CD4-positive, CD25-positive, alpha-beta regulatory T cell (primary cell): ENCODE measurements around the gene HOXC12. TPM values are rescaled to one million over a fixed set of nuclear protein-coding genes. Genes with fewer than 3 reads are reported as not detected.

Source experiments
- ATAC-seq, 2 donors: fragments of 150-1000 bp; cut with Tn5 transposase; one replicate each; pipeline ENCODE4 v1.10.0; 2021; ENCODE audit warnings: low read depth in 2 of 2, moderate number of reproducible peaks in 2 of 2, moderate library complexity in 1 of 2
- DNase-seq, 3 donors: peaks; one replicate each; pipeline versions ENCODE4 v3.0.0 to v3.0.0-alpha.2; 2012 to 2022; ENCODE audit warnings: mixed read lengths in 1 of 3
- H3K27ac ChIP-seq: one replicate; pipeline ENCODE4 v1.7.0; 2013; ENCODE audit warnings: mild to moderate bottlenecking, low read length; ENCODE audit not compliant: insufficient read depth, poor library complexity, severe bottlenecking
- H3K27me3 ChIP-seq: one replicate; pipeline ENCODE4 v1.7.0; 2013; ENCODE audit warnings: low read length; ENCODE audit not compliant: control insufficient read depth, insufficient read depth
- H3K36me3 ChIP-seq: one replicate; pipeline ENCODE4 v1.7.0; 2013; ENCODE audit warnings: mild to moderate bottlenecking, low read length, moderate library complexity; ENCODE audit not compliant: control insufficient read depth, insufficient read depth
- H3K4me1 ChIP-seq: 2 replicates; pipeline ENCODE4 v1.7.0; 2013; ENCODE audit warnings: mild to moderate bottlenecking, low read length; ENCODE audit not compliant: insufficient read depth, control insufficient read depth, poor library complexity, severe bottlenecking
- H3K4me3 ChIP-seq: one replicate; pipeline ENCODE4 v1.7.0; 2013; ENCODE audit warnings: low read depth, mild to moderate bottlenecking, low read length, moderate library complexity
- H3K9me3 ChIP-seq, 2 experiments: 1 replicate in 1 of 2; 2 replicates in 1 of 2; pipeline ENCODE4 v1.7.0; 2013; ENCODE audit warnings: low read length in 2 of 2, mild to moderate bottlenecking in 1 of 2, moderate library complexity in 1 of 2; ENCODE audit not compliant: control insufficient read depth in 2 of 2
- H3K27ac Mint-ChIP-seq, 3 donors: one replicate each; pipeline ENCODE4 v1.8.0; 2020 to 2022; ENCODE audit warnings: mild to moderate bottlenecking in 3 of 3, mixed read lengths in 3 of 3, moderate library complexity in 2 of 3
- H3K27me3 Mint-ChIP-seq: one replicate; pipeline ENCODE4 v1.8.0; 2022; ENCODE audit warnings: mild to moderate bottlenecking, mixed read lengths
- H3K36me3 Mint-ChIP-seq: one replicate; pipeline ENCODE4 v1.8.0; 2020; ENCODE audit warnings: mixed read lengths
- H3K4me1 Mint-ChIP-seq, 4 donors: one replicate each; pipeline ENCODE4 v1.8.0; 2020 to 2022; ENCODE audit warnings: mixed read lengths in 4 of 4, mild to moderate bottlenecking in 1 of 4
- H3K4me3 Mint-ChIP-seq, 4 donors: one replicate each; pipeline ENCODE4 v1.8.0; 2020 to 2022; ENCODE audit warnings: mild to moderate bottlenecking in 4 of 4, mixed read lengths in 4 of 4, moderate library complexity in 3 of 4
- H3K9me3 Mint-ChIP-seq, 7 donors: one replicate each; pipeline ENCODE4 v1.8.0; 2020 to 2022; ENCODE audit warnings: mixed read lengths in 7 of 7, mild to moderate bottlenecking in 3 of 7, moderate library complexity in 2 of 7
- polyA plus RNA-seq, 4 donors: library from polyadenylated mRNA; unstranded; fragments of 300-500 nt; fragmentation: Illumina TruSeq; gene quantifications; one replicate each; pipeline ENCODE4 v1.2.3, GENCODE V29; 2021
- total RNA-seq: library from RNA; stranded (reverse); gene quantifications from one replicate; pipeline ENCODE4 v1.2.3, GENCODE V29; 2022

HOXC12 gene
- total and polyA plus RNA-seq, 5 donors from 2014 or later = not detected

DNA sequence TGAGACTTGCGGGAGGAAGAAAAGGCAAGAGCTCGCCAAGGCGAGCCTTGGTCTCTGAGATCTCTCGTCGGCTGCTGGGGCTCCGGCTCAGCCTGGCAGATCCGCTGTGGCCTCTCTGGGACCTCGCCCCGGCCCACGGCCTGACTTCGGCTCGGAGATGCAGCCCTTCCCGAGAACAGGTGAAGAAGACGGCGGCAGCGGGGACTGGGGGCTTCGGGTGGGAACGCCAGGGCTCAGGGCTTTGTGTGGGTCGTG is 39.2 kb downstream of the HOXC12 start:
- Histone ChIP-seq H3K27ac (no peak overlapping the region), H3K4me3 (no peak overlapping the region), H3K9me3 (no peaks in the 10 kb centered on the region), H3K4me1 (peaks cover 41% of the 10 kb centered on the region), H3K27me3 (peaks cover 51% of the 10 kb centered on the region), H3K36me3 (no peaks in the 10 kb centered on the region)
- Mint-ChIP-seq H3K4me3 (peak overlapping the region; percentile 71 to 82 (median 76)), H3K27ac (peak overlapping the region in 1 of 3 donors; percentile 88), H3K4me1 (peaks cover 19 to 63% (median 25%) of the 10 kb centered on the region in 4 donors), H3K9me3 (peaks cover 0 to 5% (median 0%) of the 10 kb centered on the region in 7 donors), H3K27me3 (peaks cover 100% of the 10 kb centered on the region), H3K36me3 (no peaks in the 10 kb centered on the region)
- no peak for DNase-seq
- ATAC-seq = no peak

DNA sequence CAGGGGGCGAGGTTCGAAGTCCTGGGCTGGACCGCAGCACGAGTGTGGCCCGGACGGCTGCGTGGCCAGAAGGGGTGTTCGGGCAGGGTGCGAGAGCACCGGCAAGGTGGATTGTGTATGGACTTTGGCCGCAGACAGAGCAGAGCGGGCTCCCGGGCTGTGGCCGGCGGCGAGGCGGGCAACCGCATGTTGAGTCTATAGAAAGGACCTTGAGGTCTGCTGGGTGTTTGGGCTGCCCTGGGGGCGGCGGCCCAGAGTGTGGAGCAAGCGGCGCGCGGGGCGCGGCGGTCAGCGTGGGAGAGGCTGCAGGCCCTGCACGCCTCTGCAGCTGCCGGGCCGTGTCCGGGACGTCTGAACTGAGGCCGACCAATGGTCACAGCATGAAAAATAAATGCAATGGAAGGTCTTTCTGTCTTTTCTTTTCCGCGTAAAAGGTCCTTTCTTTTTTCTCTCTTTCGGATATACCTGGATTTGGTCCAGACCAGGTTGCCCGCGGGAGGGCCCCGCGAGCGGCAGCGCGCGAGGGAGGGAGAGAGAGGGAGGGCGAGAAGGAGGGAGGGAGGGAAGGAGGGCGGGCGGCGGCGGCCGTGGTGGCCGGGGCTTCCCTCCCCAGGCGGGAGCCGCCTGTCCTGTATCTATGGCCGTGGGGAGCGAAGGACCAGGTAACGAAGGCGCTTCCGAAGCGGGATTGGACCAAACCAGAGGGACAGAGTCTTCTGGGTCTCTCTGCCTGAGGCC is 39.7 kb downstream of the HOXC12 start:
- DNase-seq = no peak
- Histone ChIP-seq H3K4me1 (peaks cover 36% of the 10 kb centered on the region), H3K36me3 (no peaks in the 10 kb centered on the region), H3K27ac (no peak overlapping the region), H3K9me3 (no peaks in the 10 kb centered on the region), H3K4me3 (no peak overlapping the region), H3K27me3 (peaks cover 48% of the 10 kb centered on the region)
- H3K27me3 Mint-ChIP-seq = peaks cover 100% of the 10 kb centered on the region
- H3K4me1 Mint-ChIP-seq = peaks cover 14 to 60% (median 21%) of the 10 kb centered on the region in 4 donors
- peak overlapping the region; percentile 71 to 96 (median 78) for H3K4me3 Mint-ChIP-seq
- peaks cover 0 to 5% (median 0%) of the 10 kb centered on the region in 7 donors for H3K9me3 Mint-ChIP-seq
- no peak for ATAC-seq
- H3K36me3 Mint-ChIP-seq = no peaks in the 10 kb centered on the region
- H3K27ac Mint-ChIP-seq = peak overlapping the region in 1 of 3 donors; percentile 88

DNA sequence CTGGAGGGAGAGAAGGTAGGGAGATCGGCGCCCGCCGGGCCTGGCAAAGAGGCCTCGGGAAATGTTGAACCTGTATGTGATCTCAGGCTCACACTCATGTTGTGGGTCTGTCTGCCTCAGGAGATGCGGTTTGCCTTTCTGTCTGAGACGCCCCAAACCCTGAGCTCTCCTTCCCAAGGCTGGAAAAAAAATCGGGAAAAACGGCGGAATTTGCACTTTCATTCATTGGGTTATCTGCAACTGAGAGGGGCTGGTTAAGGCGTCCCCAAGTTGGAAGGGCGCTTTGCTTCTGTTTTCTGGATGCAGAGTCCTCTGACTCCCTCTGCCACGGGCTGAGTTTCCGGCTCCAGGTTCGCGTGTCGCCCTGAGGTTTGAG is 40.3 kb downstream of the HOXC12 start:
- H3K27me3 ChIP-seq = peaks cover 44% of the 10 kb centered on the region
- Mint-ChIP-seq H3K4me1 (peaks cover 10 to 59% (median 20%) of the 10 kb centered on the region in 4 donors), H3K4me3 (peak overlapping the region; percentile 71 to 96 (median 76)), H3K27ac (no peak overlapping the region), H3K36me3 (no peaks in the 10 kb centered on the region), H3K9me3 (peaks cover 0 to 5% (median 0%) of the 10 kb centered on the region in 7 donors), H3K27me3 (peaks cover 100% of the 10 kb centered on the region)
- no peaks in the 10 kb centered on the region for H3K36me3 ChIP-seq
- no peak overlapping the region for H3K27ac ChIP-seq
- peaks cover 40% of the 10 kb centered on the region for H3K4me1 ChIP-seq
- H3K4me3 ChIP-seq = peak overlapping the region; percentile 24
- DNase-seq (peak in 1 of 3 donors; percentile 31), ATAC-seq (no peak)
- H3K9me3 ChIP-seq = no peaks in the 10 kb centered on the region

DNA sequence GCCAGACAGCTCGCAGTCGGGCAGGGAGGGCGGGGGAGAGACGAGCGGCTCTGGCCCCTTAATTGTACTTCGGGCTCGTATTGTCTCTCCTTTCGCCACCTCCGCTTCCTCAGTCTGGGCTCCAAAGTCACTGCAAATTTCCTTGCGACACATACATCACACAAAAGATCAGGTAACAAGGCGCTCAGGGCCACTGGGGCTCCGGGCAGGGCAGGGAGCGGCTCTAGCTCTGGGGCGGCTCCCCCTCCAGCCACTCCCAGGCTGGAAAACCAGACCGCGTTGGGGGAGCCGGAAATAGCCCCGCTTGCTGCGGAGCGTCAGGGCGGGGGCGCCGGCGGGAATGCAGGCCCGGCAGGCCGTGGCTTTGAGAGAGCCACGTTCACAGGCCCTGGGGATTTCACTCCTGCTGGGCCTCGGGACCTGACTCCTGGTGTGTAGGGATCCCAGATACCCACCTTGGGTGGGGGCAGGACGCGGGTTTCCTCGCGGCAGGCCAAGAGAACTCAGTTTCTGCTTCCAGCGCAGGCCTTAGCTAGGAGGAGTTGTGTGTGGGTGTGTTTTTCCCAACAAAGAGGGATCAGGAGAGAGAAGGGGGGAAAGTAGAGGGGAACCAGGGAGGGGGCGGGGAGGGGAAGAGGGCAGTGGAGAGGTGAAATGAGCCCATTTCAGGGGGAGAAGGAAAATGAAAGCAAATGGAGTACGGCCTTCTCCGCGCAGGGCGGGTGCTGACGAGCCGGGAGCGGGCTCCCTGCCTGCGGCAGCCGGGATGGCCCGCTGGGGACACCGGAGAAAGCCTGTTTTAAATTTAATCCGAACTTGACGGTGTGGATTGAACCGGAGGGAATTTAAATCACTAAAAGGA is 40.9 kb downstream of the HOXC12 start:
- no peak for DNase-seq
- Mint-ChIP-seq H3K27me3 (peaks cover 99% of the 10 kb centered on the region), H3K27ac (peak overlapping the region in 1 of 3 donors; percentile 43), H3K36me3 (no peaks in the 10 kb centered on the region), H3K4me3 (peak overlapping the region; percentile 71 to 96 (median 78)), H3K4me1 (peaks cover 6 to 56% (median 18%) of the 10 kb centered on the region in 4 donors), H3K9me3 (peaks cover 0 to 3% (median 0%) of the 10 kb centered on the region in 7 donors)
- Histone ChIP-seq H3K27ac (no peak overlapping the region), H3K27me3 (peaks cover 41% of the 10 kb centered on the region), H3K4me1 (peaks cover 47% of the 10 kb centered on the region), H3K9me3 (no peaks in the 10 kb centered on the region), H3K4me3 (peak overlapping the region; percentile 51), H3K36me3 (no peaks in the 10 kb centered on the region)
- ATAC-seq = peak in 1 of 2 donors; percentile 25

DNA sequence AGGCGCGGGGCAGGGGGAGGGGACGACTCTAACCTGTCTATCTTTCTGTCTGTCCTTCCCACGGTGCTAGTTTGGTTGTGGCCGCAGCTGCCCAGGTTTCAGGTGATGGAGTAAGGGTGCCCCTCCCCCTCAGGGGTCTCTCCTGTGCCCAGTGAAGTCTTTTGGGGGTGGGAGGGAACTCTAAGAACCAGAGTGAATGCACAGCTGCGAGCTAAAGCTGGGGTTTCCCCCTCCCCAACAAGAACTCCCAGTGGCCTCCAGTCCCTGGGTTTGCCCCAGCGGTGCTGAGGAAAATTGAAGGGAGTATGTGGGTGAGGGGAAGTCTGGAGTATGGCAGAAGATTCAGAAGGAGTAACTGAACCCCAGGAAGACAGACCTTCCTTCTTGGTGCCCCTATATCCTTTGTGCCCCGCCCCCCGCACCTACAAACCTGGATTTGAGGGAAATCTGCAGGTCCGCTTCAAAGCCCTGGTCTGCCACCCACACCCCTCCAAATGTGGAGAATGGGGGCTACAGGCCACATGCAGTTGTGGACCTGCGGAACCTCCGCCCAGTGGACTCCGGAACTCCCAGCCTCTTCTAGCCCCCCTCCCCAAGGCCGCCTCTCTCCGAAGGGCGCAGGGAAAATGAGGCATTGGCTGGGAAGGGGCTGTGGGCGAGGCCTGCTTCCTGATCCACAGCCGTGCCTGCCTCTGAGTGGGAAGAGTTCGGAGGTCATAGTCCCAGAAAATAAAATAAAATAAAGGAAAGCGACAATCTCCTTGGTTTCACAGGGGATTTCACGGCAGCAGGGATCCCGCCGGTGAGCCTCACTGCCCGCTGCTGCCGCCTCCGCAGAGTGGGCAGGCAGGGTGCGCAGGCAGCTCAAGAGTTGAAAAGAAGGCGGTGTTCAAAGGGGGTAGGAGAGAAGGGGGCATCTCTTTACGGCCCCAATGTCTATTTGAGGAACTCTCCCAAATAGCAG is 41.8 kb downstream of the HOXC12 start:
- peak overlapping the region; percentile 71 to 86 (median 78) for H3K4me3 Mint-ChIP-seq
- no peaks in the 10 kb centered on the region for H3K36me3 Mint-ChIP-seq
- Histone ChIP-seq H3K27me3 (peaks cover 35% of the 10 kb centered on the region), H3K4me1 (peaks cover 47% of the 10 kb centered on the region), H3K4me3 (peak overlapping the region; percentile 51), H3K36me3 (no peaks in the 10 kb centered on the region), H3K27ac (no peak overlapping the region), H3K9me3 (no peaks in the 10 kb centered on the region)
- peaks cover 0 to 3% (median 0%) of the 10 kb centered on the region in 7 donors for H3K9me3 Mint-ChIP-seq
- ATAC-seq (peak in 1 of 2 donors; percentile 26), DNase-seq (no peak)
- H3K4me1 Mint-ChIP-seq = peaks cover 6 to 53% (median 18%) of the 10 kb centered on the region in 4 donors
- no peak overlapping the region for H3K27ac Mint-ChIP-seq
- peaks cover 99% of the 10 kb centered on the region for H3K27me3 Mint-ChIP-seq

DNA sequence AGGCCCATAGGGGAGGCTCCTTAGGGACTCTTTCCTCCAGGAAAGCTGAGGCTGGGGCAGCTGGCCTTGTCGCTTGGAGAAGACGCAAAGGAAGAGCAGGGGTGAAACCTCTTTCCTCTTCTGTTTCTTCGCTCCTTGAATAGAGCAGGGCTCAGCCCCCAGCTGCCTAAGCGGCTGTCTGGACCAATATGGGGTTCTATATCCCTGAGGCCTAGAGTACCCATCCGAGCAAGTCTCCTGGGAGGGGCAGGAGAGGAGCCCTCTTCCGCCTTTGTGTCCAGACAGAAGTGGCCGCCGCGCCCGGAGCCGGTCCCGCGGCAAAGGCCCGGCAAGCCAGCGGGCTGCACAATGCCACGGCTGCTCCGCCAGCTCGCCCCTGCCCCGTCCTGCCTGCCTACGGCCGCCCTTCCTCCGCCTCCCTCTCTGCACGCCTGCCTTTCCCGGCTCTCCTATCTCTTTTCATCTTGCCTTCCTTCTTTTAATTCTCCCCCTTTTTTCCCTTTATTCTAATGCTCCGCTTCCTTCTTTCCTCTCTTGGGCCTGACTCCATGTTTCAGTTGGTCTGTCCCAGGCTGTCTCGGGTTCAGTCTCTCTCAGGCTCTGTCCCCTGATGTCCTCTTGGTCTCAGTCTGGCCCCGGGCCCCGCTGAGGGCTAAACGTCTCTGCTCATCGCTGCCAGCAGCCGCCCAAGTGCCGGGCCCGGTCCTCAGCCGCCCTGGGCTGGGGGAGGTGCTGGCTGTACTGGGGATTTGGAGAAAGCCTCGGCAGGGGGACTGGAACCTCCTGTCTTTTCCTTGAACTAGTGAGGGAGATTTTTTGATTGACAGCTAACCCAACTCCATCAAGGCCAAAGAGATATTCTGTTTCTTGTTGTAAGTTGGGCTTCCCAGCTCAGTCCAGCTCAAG is 42.8 kb downstream of the HOXC12 start:
- H3K9me3 ChIP-seq = no peaks in the 10 kb centered on the region

More for the DNA sequence above, 42.8 kb downstream of the HOXC12 start:
- no peak overlapping the region for H3K4me3 ChIP-seq
- no peak overlapping the region for H3K27ac ChIP-seq
- peaks cover 47% of the 10 kb centered on the region for H3K4me1 ChIP-seq
- peaks cover 34% of the 10 kb centered on the region for H3K27me3 ChIP-seq
- H3K9me3 Mint-ChIP-seq = peaks cover 0 to 3% (median 0%) of the 10 kb centered on the region in 7 donors
- H3K36me3 ChIP-seq = no peaks in the 10 kb centered on the region
- DNase-seq (no peak), ATAC-seq (no peak)
- H3K36me3 Mint-ChIP-seq = no peaks in the 10 kb centered on the region
- H3K27ac Mint-ChIP-seq = peak overlapping the region in 1 of 3 donors; percentile 60
- peaks cover 99% of the 10 kb centered on the region for H3K27me3 Mint-ChIP-seq
- H3K4me3 Mint-ChIP-seq = peak overlapping the region; percentile 33 to 79 (median 64)
- H3K4me1 Mint-ChIP-seq = peaks cover 6 to 53% (median 22%) of the 10 kb centered on the region in 4 donors
